Hepatocyte (in vitro differentiated cells): ENCODE measurements around the gene FBXO9.

ENCODE experiments used
- CTCF ChIP-seq: fragments of 200-600 bp; sonication (generic); IDR thresholded peaks from 2 replicates; pipeline ENCODE4 v1.5.1; 2016; ENCODE audit warnings: antibody characterized with exemption, mild to moderate bottlenecking; ENCODE audit not compliant: poor library complexity
- EZH2 ChIP-seq: fragments of 200-600 bp; sonication (generic); IDR thresholded peaks from 2 replicates; pipeline ENCODE4 v1.6.1; 2016; ENCODE audit warnings: antibody characterized with exemption, mild to moderate bottlenecking, borderline replicate concordance

GRCh38 chr6:53115113-53115512 lies 49.9 kb downstream of the FBXO9 start:
- no peak for TF ChIP-seq CTCF
- no peak for TF ChIP-seq EZH2
